Caco-2 (cell line): ENCODE results near the gene NPAS3. TPM values are rescaled to one million over a fixed set of nuclear protein-coding genes. Genes with fewer than 3 reads are reported as not detected.

ENCODE experiments used
- BruUV-seq: library from RNA; stranded (reverse); fragments of 400-500 nt; replicated peaks from 2 replicates; lab custom pipeline; 2021; lab: Mats Ljungman, UMichigan
- CTCF ChIA-PET: fragments of 300-600 bp; sonication (Branson Sonifier 250); formaldehyde crosslinking; loops from one replicate; lab custom pipeline; 2022; ENCODE audit warnings: antibody characterized with exemption; lab: Charles Lee
- POLR2A ChIA-PET: fragments of 300-600 bp; sonication (Branson Sonifier 250); formaldehyde crosslinking; loops from one replicate; lab custom pipeline; 2022; ENCODE audit warnings: antibody characterized with exemption; lab: Charles Lee
- DNase-seq, 2 experiments: peaks; one replicate each; pipeline versions ENCODE4 v3.0.0 to v3.0.0-alpha.2; 2020 to 2022
- H3K27me3 ChIP-seq: replicated peaks from 2 replicates; pipeline ENCODE4 v1.6.0; 2011; ENCODE audit warnings: low read length; ENCODE audit not compliant: control insufficient read depth, insufficient read depth
- H3K36me3 ChIP-seq: 2 replicates; pipeline ENCODE4 v1.5.1; 2011; ENCODE audit warnings: low read length; ENCODE audit not compliant: control insufficient read depth, insufficient read depth
- H3K4me1 ChIP-seq: fragments of 250-450 bp; sonication (Bioruptor Pico); 2 replicates; pipeline ENCODE4 v1.5.1; 2020; ENCODE audit warnings: mild to moderate bottlenecking
- H3K4me3 ChIP-seq: 2 replicates; pipeline ENCODE4 v1.5.1; 2011; ENCODE audit warnings: low read depth, mild to moderate bottlenecking, control low read depth, low read length
- H3K9me3 ChIP-seq: fragments of 250-450 bp; sonication (Bioruptor Pico); 2 replicates; pipeline ENCODE4 v1.5.1; 2020; ENCODE audit warnings: mild to moderate bottlenecking, moderate library complexity
- H3K27ac Mint-ChIP-seq: one replicate; pipeline ENCODE4 v1.8.0; 2022; ENCODE audit warnings: mixed read lengths; ENCODE audit not compliant: unreplicated experiment
- H3K27me3 Mint-ChIP-seq: one replicate; pipeline ENCODE4 v1.8.0; 2022; ENCODE audit warnings: mixed read lengths; ENCODE audit not compliant: insufficient read depth, unreplicated experiment
- H3K36me3 Mint-ChIP-seq: one replicate; pipeline ENCODE4 v1.8.0; 2022; ENCODE audit warnings: mild to moderate bottlenecking, mixed read lengths; ENCODE audit not compliant: insufficient read depth, unreplicated experiment
- H3K4me1 Mint-ChIP-seq: one replicate; pipeline ENCODE4 v1.8.0; 2022; ENCODE audit warnings: low read depth, mixed read lengths; ENCODE audit not compliant: unreplicated experiment
- H3K4me3 Mint-ChIP-seq: one replicate; pipeline ENCODE4 v1.8.0; 2022; ENCODE audit warnings: mild to moderate bottlenecking, moderate library complexity, mixed read lengths; ENCODE audit not compliant: unreplicated experiment
- H3K9me3 Mint-ChIP-seq: one replicate; pipeline ENCODE4 v1.8.0; 2022; ENCODE audit warnings: mixed read lengths; ENCODE audit not compliant: unreplicated experiment
- CTCF ChIP-seq, 2 experiments: fragments of 200-600 bp in 1 of 2; IDR thresholded peaks; 1 replicate in 1 of 2; 2 replicates in 1 of 2; pipeline versions ENCODE4 v1.5.1 to v1.8.0; 2011 to 2022; ENCODE audit warnings: antibody characterized with exemption in 1 of 2, control low read depth in 1 of 2, inconsistent platforms in 1 of 2, low read depth in 1 of 2, low read length in 1 of 2, mild to moderate bottlenecking in 1 of 2, moderate library complexity in 1 of 2; ENCODE audit not compliant: insufficient read depth in 1 of 2, severe bottlenecking in 1 of 2, unreplicated experiment in 1 of 2
- intact Hi-C: fragments of 100-400 bp; cut with micrococcal nuclease; formaldehyde crosslinking; loops from one replicate; pipeline ENCODE4 v1.10.0; 2022; ENCODE audit not compliant: unreplicated experiment
- total RNA-seq: library from RNA; stranded (reverse); gene quantifications from 2 replicates; pipeline ENCODE4 v1.2.3, GENCODE V29; 2022

Gene NPAS3
- total RNA-seq, 1 experiment from 2014 or later, result not detected

- CTCF ChIA-PET, result no interaction called here
- Mint-ChIP-seq H3K4me1 (no peaks in the 10 kb centered on the region), H3K4me3 (no peak overlapping the region), H3K36me3 (no peaks in the 10 kb centered on the region), H3K27me3 (peaks cover 23% of the 10 kb centered on the region), H3K27ac (no peak overlapping the region), H3K9me3 (no peaks in the 10 kb centered on the region)
- DNase-seq, result no peak
- H3K27me3 ChIP-seq, result no peaks in the 10 kb centered on the region
- H3K4me3 ChIP-seq, result no peak overlapping the region
- POLR2A ChIA-PET, result no interaction called here
- H3K36me3 ChIP-seq, result no peaks in the 10 kb centered on the region
- intact Hi-C loops, result no loop called here
- no peak for TF ChIP-seq CTCF (IDR thresholded peaks at IDR 0.05; ENCODE audit: insufficient read depth in 1 of 2, low read depth in 1 of 2, low read length in 1 of 2, severe bottlenecking in 1 of 2, unreplicated experiment in 1 of 2)
- no peaks in the 10 kb centered on the region for H3K9me3 ChIP-seq
- no peaks in the 10 kb centered on the region for H3K4me1 ChIP-seq
- BruUV-seq, result no TSS peak
Observed at GRCh38 chr14:33290641-33291040, 352.0 kb downstream of the NPAS3 start.

- ChIA-PET POLR2A (no interaction called here), CTCF (no interaction called here)
- H3K9me3 ChIP-seq, result no peaks in the 10 kb centered on the region
- H3K27ac Mint-ChIP-seq, result no peak overlapping the region
- no peak for TF ChIP-seq CTCF (IDR thresholded peaks at IDR 0.05; ENCODE audit: insufficient read depth in 1 of 2, low read depth in 1 of 2, low read length in 1 of 2, severe bottlenecking in 1 of 2, unreplicated experiment in 1 of 2)
- no peaks in the 10 kb centered on the region for H3K9me3 Mint-ChIP-seq
- no peaks in the 10 kb centered on the region for H3K36me3 ChIP-seq
- H3K36me3 Mint-ChIP-seq, result no peaks in the 10 kb centered on the region
- no peak overlapping the region for H3K4me3 Mint-ChIP-seq
- BruUV-seq, result no TSS peak
- DNase-seq, result no peak
- intact Hi-C loops, result no loop called here
- no peaks in the 10 kb centered on the region for H3K4me1 ChIP-seq
- no peak overlapping the region for H3K4me3 ChIP-seq
- H3K27me3 Mint-ChIP-seq, result peaks cover 22% of the 10 kb centered on the region
- no peaks in the 10 kb centered on the region for H3K4me1 Mint-ChIP-seq
- H3K27me3 ChIP-seq, result no peaks in the 10 kb centered on the region
Observed at GRCh38 chr14:33291529-33292104, 352.9 kb downstream of the NPAS3 start.

- intact Hi-C loops, result no loop called here
- DNase-seq, result no peak
- no peak for TF ChIP-seq CTCF (IDR thresholded peaks at IDR 0.05; ENCODE audit: insufficient read depth in 1 of 2, low read depth in 1 of 2, low read length in 1 of 2, severe bottlenecking in 1 of 2, unreplicated experiment in 1 of 2)
- H3K9me3 ChIP-seq, result no peaks in the 10 kb centered on the region
- Mint-ChIP-seq H3K4me1 (no peaks in the 10 kb centered on the region), H3K4me3 (no peak overlapping the region), H3K36me3 (no peaks in the 10 kb centered on the region), H3K9me3 (no peaks in the 10 kb centered on the region), H3K27me3 (peaks cover 19% of the 10 kb centered on the region), H3K27ac (no peak overlapping the region)
- no TSS peak for BruUV-seq
- no peaks in the 10 kb centered on the region for H3K27me3 ChIP-seq
- H3K36me3 ChIP-seq, result no peaks in the 10 kb centered on the region
- H3K4me1 ChIP-seq, result no peaks in the 10 kb centered on the region
- ChIA-PET CTCF (no interaction called here), POLR2A (no interaction called here)
- no peak overlapping the region for H3K4me3 ChIP-seq
Observed at GRCh38 chr14:33294419-33294818, 355.7 kb downstream of the NPAS3 start.
